GM18873 (cell line): ENCODE data around the gene UNC5CL.
"Not testable (repeated sequence)": the region's sequence is repeated elsewhere in the genome, so short reads cannot be mapped to it uniquely, and the experiment has no call there.

Experiments
- ATAC-seq: cut with Tn5 transposase; IDR thresholded peaks from one replicate; pipeline ENCODE4 v1.9.1; 2021; ENCODE audit warnings: mild to moderate bottlenecking, moderate library complexity, moderate number of reproducible peaks; ENCODE audit not compliant: unreplicated experiment, low FRiP score

The UNC5CL gene

GRCh38 chr6:41042226-41043055 is 3.4 kb upstream of the UNC5CL start, which contains the start of gene TSPO2:
Gene TSPO2, plus strand, starts transcription at chr6:41042467. Its CDS starts 519 bp downstream, at chr6:41042986.
- no peak for ATAC-seq

GRCh38 chr6:41040940-41041536 is 2.0 kb upstream of the UNC5CL start:
- ATAC-seq, result no peak

GRCh38 chr6:41040101-41040939 is 1.3 kb upstream of the UNC5CL start:
- no peak for ATAC-seq

GRCh38 chr6:41038205-41038604 is 816 bp downstream of the UNC5CL start:
- ATAC-seq, result no peak

- no peak for ATAC-seq
Measured at GRCh38 chr6:41037107-41037900, 1.7 kb downstream of the UNC5CL start.

- no peak for ATAC-seq
Measured at GRCh38 chr6:41036601-41037000, 2.4 kb downstream of the UNC5CL start.

DNA sequence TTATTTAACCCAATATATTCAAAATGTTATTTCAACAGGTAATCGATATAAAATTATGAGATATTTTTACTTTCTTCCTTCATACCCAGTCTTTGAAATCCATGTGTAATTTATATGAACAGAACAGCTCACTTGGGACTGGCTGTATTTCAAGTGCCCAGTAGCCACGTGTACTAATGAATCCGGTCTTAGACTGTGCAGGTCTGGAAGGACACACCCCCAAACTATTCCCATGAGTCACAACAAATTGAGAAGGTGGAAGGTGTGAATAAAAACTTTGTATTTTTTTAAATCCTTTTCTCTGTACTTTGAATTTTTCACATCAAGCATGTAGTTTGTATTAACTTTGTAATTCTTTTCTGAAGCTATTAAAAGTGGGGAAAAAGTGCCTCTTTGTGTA is 2.8 kb downstream of the UNC5CL start:
- no peak for ATAC-seq

DNA sequence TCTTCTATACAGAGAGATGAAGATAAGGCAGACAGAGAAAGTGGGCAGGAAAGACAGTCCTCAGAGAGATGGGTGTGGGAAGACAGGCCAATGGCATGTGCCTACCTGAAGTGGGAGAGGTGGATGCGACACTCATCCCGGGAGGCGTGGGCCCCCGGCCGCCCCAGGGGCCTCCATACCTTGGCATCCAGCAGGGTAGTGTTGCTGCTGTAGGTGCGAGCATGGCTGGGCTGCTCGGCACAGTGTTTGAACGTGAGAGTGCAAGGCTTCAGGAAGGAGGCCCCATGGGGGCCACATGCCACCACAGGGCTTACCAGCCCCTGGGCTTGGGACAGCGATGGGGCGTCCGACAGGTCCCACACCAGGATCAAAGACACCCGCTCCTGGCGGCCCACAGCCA is 5.2 kb downstream of the UNC5CL start:
- ATAC-seq, result no peak

- no peak for ATAC-seq
Measured at GRCh38 chr6:41032830-41033229, 6.2 kb downstream of the UNC5CL start.

DNA sequence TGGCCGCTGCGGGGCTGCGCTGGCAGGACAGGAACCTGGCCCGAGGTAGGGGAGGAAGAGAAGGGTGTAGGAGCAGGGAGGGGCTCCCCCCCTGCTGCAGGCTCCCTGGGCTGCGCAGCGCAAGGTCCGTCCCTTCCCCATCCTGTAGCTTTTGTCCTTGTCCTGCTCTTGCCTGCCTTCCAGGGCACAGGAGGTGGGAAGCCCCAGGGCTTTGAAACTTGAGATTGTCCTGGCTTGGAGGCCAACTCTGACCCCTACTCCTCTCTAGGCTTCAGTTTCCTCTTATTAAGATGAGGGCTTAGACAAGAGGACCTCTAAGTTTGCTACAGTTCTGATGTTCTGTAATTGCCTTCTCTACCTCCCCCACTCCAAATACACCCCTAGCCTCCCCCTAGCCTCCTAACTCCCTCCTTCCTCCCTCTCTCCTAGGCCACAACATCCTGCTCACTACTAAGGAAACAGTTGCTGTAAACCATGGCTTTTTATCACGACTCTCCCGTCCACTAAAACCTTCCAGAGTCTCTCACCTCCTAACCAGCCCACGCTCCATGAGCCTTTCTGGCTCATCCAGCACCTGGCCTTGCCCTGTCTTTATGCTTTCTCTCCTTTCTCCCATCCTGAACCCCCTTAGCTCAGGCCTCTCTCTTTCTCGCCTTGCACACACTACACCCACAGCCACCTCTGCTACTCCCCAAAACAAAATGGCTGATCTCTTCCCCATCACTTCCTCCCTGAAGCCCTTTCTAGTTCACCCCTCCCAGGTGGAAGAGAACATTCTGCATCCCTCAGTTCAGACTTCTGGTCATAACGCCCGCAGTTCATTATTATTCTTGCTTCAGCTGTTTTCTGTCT is 10.2 kb downstream of the UNC5CL start:
- no peak for ATAC-seq

- ATAC-seq, result peak; percentile 54
Measured at GRCh38 chr6:41027799-41028560, 11.0 kb downstream of the UNC5CL start.

- ATAC-seq, result no peak
Measured at GRCh38 chr6:41027241-41027640, 11.8 kb downstream of the UNC5CL start.

- no peak for ATAC-seq
Measured at GRCh38 chr6:41025966-41026530, 13.0 kb downstream of the UNC5CL start.

- no peak for ATAC-seq
Measured at GRCh38 chr6:41023114-41023513, 15.9 kb downstream of the UNC5CL start.

- no peak for ATAC-seq
Measured at GRCh38 chr6:41022294-41022693, 16.7 kb downstream of the UNC5CL start.

DNA sequence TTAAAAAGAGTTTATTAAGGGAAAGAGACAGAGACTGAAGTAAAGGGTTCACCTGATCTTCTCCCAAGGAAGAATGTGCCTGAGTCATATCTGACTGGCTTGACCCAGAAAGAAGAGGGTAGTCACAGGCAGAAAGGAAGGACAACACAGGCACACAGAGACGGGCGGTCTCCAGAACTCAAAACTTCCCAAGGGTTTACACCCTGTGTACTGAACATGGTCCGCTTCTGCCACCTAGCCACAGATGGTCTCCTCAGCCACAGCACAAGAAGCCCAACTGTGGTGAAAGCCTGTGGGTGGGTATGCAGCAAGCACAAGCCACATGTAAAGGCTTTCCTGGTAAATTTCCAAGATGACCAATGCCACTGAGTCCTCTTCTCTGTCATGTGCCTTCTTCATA is 17.2 kb downstream of the UNC5CL start:
- ATAC-seq, result no peak

DNA sequence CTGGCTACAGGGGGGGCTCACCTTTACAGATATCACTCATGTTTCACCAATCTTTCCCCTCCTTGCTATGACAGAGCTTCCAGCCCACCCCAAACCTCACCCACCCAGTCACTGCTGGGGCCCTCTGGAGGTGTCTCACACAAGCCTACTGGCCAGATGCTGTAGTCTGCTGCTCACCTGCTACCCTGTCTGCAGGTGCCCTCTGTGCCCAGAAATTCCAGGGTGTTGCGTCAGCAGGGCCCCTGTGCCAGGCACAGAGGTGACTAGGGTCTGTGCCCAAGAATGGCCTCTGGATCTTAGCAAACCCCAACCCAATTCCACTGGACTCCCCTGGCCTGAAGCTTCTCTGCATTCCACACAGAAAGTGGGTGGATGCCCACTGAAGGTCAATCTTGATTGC is 21.4 kb downstream of the UNC5CL start:
- no peak for ATAC-seq

DNA sequence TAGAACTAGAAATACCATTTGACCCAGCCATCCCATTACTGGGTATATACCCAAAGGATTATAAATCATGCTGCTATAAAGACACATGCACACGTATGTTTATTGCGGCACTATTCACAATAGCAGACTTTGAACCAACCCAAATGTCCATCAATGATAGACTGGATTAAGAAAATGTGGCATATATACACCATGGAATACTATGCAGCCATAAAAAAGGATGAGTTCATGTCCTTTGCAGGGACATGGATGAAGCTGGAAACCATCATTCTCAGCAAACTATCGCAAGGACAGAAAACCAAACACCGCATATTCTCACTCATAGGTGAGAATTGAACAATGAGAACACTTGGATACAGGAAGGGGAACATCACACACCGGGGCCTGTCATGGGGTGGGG is 23.2 kb downstream of the UNC5CL start:
- not testable (repeated sequence) for ATAC-seq
